DND-41 (cell line): Measurements from ENCODE around the gene MED6.

ENCODE experiments used
- CTCF ChIP-seq: IDR thresholded peaks from 2 replicates; pipeline ENCODE4 v1.5.1; 2012; ENCODE audit warnings: borderline replicate concordance, low read length, moderate library complexity, mild to moderate bottlenecking; ENCODE audit not compliant: poor library complexity, severe bottlenecking; ENCODE audit errors: extremely low read depth
- EZH2 ChIP-seq: IDR thresholded peaks from 3 replicates; pipeline ENCODE4 v1.6.1; 2012; ENCODE audit warnings: borderline replicate concordance, low read depth, mild to moderate bottlenecking, moderate library complexity, low read length, inconsistent platforms; ENCODE audit not compliant: severe bottlenecking

GRCh38 chr14:70638416-70638815 lies 38.0 kb upstream of the MED6 start:
- TF ChIP-seq CTCF (no peak), EZH2 (no peak)
